GM18861 (cell line): Measurements from ENCODE around the gene PLA2G4B.
"Not testable (repeated sequence)": the region's sequence is repeated elsewhere in the genome, so short reads cannot be mapped to it uniquely, and the experiment has no call there.

Experiments
- ATAC-seq: cut with Tn5 transposase; IDR thresholded peaks from one replicate; pipeline ENCODE4 v1.9.1; 2021; ENCODE audit not compliant: unreplicated experiment

The PLA2G4B gene

GRCh38 chr15:41827290-41827879 is 11.3 kb upstream of the PLA2G4B start:
- ATAC-seq = no peak

DNA sequence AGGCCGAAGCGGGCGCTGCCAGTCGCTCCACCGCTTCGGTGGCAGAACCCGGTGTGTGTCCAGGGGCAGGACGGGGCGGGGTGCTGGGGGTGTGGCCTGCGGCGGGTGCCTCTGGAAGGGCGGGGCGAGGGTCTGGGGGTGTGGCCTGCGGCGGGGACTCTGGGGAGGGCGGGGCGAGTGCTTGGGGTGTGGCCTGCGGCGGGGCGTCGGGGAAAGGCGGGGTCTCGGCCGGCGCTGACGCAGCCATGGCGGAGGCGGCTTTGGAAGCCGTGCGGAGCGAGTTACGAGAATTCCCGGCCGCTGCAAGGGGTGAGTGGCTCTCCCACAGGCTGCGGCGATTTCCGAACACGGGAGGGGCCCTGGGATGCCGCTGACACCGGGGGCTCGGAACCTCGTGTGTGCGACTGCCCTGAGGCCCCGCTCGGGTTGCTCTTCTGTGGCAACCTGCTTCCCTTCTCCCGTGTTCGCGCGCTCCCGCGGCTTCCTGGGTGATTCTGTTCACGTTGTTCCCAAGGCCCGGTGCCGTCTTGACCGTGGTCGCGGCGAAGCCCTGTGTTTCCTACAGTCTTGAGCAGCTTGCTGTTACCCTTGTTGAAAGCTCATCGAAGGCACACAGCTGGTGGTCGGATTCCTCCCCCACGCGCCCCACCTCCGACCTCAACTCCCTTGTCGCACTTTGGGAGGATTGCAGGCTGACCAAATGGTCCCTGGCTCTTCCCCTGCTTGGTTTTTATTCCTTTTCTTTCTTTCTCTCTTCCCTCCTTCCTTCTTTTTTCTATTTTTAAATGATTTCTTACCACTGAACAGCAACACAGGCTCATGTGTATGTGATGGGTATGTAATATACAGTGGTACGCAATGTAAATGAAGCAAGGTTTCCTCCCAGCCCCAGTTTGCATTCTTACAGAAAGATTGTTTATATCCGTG is 10.5 kb upstream of the PLA2G4B start, which contains the start of gene JMJD7:
TSS of gene JMJD7 (plus strand) at position 213 of the 927 bp plus-strand sequence. CDS start at position 246, 33 bp downstream.
- peak; percentile 40 for ATAC-seq

- ATAC-seq = no peak
These were observed 9.9 kb upstream of the PLA2G4B start for GRCh38 chr15:41828807-41829141.

DNA sequence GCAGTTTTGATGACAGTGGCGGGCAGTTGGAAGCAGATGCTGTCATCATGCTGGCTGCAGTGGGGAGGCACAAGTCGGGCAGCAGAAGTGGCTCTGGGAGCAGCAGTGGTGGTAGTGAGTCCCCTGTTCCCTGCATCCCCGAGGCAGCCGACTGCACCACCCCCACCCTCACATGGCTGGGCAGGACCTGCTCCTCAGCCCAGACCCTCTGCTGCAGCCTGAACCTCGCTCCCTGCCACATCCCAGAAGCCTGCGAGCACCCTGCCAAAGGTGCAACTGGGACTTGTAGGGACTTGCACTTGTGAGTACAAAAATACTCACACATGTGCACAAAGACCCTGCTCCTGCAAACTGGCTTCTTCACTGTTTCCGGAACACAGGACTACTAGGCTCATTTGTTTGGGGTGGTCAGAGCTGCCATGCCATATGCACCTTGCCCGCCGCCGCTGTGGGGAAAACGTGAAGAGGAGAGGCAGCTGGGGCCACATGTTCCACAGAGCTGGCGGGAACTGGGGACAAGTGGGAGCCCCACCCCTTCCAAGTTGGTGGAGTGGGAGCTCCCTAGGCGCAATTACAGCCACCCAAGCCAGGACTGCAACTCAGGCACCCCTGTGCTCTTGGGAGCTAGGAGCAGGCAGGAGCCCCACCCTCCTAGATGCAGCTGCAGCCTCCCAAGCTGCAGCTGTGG is 8.5 kb upstream of the PLA2G4B start:
- no peak for ATAC-seq

DNA sequence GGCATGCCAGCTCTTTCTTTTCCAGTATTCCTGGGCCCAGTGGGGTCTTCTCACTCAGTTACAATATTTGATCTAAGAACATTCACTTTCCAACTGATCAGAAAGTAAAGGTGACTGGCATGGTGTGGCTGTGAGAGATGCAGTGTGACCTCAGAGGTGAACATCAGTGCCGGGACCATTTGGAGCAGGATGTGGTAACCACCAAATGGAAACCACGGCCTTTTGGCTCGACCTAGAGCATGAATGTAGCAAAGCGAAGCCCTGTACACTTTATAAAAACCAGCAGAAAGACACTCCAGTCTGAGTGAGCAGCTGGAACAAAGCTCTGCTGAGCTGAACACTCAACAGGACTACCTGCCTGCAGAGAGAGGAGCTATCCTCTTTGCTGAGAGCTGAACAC is 7.4 kb upstream of the PLA2G4B start:
- ATAC-seq = not testable (repeated sequence)

GRCh38 chr15:41832208-41832607 is 6.4 kb upstream of the PLA2G4B start:
- ATAC-seq = no peak

DNA sequence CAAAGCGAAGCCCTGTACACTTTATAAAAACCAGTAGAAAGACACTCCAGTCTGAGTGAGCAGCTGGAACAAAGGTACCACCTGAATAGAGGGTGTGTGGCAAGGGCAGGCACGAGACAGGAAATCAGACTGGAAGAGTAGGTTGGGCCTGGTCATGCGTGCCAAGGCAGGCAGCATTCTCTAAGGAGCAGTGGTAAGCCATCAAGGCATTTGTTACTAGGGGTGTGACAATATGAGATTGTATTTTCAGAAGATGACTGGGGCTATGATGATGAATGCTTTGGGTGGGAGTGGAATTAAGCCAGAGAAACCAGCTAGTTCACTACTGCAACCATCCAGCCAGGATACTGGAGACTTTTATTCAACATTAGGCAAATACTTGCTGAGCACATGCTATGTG is 5.8 kb upstream of the PLA2G4B start:
- ATAC-seq = no peak

DNA sequence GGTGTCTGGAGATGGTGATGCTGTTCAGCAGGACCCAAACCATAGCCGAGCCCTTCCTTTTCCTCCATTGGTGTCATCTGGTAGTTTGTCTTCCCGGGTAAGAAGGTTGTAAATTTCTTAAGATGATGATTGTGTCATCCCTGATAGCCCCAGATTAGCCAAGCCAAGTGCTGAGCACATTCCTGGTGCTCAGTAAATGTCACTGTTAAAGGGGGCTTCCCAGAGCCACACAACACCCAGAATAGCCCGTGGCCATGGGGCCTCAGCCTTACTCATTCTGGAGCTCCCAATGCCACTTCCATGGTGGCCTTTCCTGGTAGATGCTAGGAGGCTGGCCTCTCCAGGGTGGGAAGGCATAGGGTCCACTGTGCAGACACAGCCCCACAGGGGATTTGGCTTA is 4.6 kb upstream of the PLA2G4B start:
- no peak for ATAC-seq

- ATAC-seq = no peak
These were observed 2.6 kb upstream of the PLA2G4B start for GRCh38 chr15:41836073-41836472.

- ATAC-seq = no peak
These were observed 1.8 kb upstream of the PLA2G4B start for GRCh38 chr15:41836713-41837454.

- no peak for ATAC-seq
These were observed 1.3 kb downstream of the PLA2G4B start for GRCh38 chr15:41839781-41840491.

DNA sequence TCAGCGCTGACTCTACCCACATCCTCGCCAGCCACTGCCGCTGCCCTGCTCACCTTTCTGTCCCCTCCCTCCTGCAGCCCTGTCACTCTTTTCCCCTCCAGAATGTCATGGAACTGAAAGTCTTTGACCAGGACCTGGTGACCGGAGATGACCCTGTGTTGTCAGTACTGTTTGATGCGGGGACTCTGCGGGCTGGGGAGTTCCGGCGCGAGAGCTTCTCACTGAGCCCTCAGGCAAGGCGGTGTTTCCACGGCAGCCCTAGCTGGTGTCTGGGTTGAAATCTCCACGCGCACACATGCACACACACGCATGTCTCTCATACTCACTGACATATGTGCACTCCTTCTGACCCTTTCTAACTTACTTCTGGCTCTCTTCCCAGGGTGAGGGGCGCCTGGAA is 2.0 kb downstream of the PLA2G4B start:
- no peak for ATAC-seq

- no peak for ATAC-seq
These were observed 2.5 kb downstream of the PLA2G4B start for GRCh38 chr15:41841131-41841530.

- ATAC-seq = no peak
These were observed 3.6 kb downstream of the PLA2G4B start for GRCh38 chr15:41842229-41842628.

DNA sequence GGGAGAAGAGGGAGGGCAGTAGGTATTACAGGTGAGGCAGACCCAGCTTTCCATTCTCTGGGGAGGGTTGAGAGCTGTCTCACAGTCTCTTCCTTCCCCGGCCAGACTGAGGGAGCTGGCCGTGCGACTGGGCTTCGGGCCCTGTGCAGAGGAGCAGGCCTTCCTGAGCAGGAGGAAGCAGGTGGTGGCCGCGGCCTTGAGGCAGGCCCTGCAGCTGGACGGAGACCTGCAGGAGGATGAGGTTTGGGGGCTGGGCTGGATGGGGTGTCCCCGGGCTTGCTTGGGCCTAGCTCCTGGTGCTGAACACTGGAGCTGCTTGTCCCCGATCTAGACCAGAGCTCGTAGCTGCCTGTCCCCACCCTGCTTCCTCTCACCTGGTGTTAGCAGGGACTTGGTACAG is 4.9 kb downstream of the PLA2G4B start:
- no peak for ATAC-seq

DNA sequence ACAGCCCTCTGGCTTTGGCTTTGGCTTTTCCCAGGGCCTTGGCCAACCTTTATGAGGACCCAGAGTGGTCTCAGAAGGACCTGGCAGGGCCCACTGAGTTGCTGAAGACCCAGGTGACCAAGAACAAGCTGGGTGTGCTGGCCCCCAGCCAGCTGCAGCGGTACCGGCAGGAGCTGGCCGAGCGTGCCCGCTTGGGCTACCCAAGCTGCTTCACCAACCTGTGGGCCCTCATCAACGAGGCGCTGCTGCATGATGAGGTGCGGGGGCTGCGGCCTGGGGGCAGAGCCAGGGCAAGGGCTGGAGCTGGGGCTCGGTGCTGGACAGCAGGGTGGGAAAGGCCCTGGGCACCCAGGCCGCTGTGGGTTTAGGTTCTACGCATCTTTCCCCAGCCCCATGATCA is 6.2 kb downstream of the PLA2G4B start:
- ATAC-seq = no peak

- ATAC-seq = no peak
These were observed 8.6 kb downstream of the PLA2G4B start for GRCh38 chr15:41847206-41847605.

DNA sequence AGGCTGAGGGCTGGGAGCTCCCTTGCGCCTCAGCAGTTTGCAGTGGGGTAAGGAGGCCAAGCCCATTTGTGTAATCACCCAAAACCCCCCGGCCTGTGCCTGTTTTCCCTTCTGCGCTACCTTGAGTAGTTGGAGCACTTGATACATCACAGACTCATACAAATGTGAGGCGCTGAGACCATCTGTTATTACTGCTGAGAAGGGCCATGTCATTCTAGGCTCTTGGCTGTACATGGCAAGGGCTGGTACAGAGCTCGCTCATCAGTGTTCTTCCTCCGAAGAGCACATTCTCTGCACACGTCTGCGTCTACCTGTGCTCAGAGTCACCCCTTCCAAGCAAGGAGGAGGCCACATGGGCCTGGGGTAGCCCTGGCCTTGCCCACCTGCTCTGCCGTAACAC is 9.3 kb downstream of the PLA2G4B start:
- no peak for ATAC-seq

- no peak for ATAC-seq
These were observed 10.0 kb downstream of the PLA2G4B start for GRCh38 chr15:41848631-41849030.

- ATAC-seq = no peak
These were observed 10.6 kb downstream of the PLA2G4B start for GRCh38 chr15:41849204-41849603.

DNA sequence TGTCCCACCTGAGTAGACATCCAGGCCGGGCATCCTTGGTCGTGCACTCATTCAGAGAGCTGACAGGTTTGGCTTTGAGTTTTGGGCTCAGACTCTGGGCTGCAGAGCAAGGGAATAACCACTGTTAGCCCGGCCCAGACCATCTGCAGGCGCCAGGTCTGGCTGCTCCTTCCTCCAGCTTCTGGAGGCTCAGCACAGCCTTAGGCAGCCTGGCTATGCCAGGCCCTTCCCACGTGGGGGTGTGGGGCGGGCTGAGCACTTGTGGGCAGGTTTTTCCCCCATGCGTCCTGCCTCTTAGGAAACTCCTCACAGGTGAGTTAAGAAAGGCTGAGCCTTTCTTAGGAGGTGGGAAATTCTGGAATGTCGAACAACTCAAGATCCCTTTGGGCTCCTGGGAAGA is 11.2 kb downstream of the PLA2G4B start:
- no peak for ATAC-seq
